GM18861 (cell line): ENCODE data around the gene SDK1.
"Not testable (repeated sequence)": the region's sequence is repeated elsewhere in the genome, so short reads cannot be mapped to it uniquely, and the experiment has no call there.

Source experiments
- ATAC-seq: cut with Tn5 transposase; IDR thresholded peaks from one replicate; pipeline ENCODE4 v1.9.1; 2021; ENCODE audit not compliant: unreplicated experiment

Gene SDK1

GRCh38 chr7:3710122-3710521 is 409.1 kb downstream of the SDK1 start:
- no peak for ATAC-seq

- ATAC-seq, result no peak
Measured at GRCh38 chr7:3710531-3710930, 409.5 kb downstream of the SDK1 start.

GRCh38 chr7:3712841-3713240 is 411.8 kb downstream of the SDK1 start:
- no peak for ATAC-seq

DNA sequence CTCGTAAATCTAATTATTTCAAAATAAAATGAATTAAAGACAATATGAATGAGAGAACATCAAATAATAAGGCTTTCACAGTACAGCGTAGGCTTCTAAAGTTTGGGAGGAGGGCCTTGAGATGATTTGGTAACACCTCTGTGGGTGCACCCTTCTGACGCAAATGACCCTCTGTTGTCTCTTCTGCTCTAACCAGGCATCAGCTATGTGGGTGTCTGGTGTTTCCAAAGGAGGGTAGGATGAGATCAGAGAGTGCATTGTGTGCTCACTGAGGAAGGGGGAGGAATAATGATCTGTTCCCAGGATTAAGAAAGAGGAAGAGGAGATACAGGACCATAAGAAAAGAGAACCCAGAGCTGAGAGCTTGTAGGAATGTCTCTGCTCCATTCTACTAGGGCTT is 420.4 kb downstream of the SDK1 start:
- ATAC-seq, result no peak

DNA sequence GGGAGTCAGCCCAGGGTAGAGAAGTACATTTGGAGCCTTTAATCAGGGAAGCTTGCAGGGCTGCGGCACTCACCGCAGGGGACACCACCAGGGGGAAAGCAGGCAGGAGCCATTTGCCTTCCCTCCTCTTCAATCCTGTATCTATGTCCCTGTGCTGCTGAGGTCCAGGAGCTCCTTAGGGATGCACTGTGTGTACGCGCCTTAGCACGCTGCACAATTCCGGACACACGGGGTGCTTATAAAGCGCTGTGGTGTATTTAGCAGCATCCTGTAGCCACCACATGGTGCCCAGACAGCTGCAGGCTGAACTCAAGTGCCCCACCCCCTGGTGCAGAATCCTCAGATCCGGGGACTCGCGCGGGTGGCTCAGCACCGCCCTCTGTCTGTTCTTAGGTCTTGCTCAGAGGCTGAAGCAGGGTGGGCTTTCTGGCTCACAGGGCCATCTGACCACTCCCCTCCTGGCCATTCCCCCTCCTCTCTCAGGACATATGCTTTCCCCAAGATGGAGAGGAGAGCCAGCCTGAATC is 421.4 kb downstream of the SDK1 start:
- no peak for ATAC-seq

- ATAC-seq, result no peak
Measured at GRCh38 chr7:3725155-3726059, 424.4 kb downstream of the SDK1 start.

- no peak for ATAC-seq
Measured at GRCh38 chr7:3730276-3730675, 429.2 kb downstream of the SDK1 start.

DNA sequence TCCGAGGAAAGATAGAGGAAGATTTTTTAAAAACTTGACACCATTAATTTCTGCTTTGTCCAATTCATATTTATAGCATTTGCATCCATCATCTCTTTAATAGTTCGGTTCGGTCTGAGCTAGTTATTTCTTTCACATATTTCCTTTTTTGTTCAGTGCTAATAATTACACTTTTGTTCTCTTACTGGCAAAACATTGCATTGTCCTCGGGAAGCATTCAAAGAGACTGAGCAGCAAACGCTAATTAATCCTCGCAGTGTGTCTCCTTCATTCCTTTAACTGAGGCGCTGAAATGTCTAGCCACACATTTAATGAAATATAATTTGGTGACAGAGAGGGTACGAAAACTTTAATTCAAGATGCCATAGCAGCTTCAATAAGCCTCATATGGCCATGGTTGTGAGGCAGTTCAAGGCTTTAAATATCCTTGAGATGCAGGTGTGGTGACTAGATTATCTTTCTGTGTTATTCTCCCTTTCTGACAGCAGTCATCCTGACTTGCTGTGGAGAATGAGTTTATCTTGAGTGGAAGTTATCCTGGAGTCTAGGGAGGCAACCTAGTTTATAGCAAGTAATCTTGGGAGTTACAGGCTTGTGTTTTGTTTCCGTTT is 431.4 kb downstream of the SDK1 start:
- no peak for ATAC-seq

- ATAC-seq, result no peak
Measured at GRCh38 chr7:3733541-3734140, 432.6 kb downstream of the SDK1 start.

DNA sequence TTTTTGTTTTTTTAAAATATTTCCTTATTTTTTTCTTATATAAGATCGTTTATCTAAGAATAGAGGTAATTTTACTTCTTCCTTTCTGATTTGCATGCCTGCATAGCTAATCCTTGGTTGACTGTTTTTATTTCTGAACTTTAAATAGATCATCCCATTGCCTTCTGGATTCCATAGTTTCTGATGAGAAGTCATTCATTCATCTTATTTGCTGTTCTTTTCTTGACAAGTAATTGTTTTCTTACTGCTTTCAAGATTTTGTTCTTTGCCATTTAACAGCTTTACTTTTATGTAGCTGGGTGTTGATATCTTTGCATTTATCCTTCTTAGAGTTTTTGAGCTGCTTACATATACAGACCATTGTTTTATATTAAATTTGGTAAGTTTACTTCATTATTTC is 437.9 kb downstream of the SDK1 start:
- ATAC-seq, result no peak

DNA sequence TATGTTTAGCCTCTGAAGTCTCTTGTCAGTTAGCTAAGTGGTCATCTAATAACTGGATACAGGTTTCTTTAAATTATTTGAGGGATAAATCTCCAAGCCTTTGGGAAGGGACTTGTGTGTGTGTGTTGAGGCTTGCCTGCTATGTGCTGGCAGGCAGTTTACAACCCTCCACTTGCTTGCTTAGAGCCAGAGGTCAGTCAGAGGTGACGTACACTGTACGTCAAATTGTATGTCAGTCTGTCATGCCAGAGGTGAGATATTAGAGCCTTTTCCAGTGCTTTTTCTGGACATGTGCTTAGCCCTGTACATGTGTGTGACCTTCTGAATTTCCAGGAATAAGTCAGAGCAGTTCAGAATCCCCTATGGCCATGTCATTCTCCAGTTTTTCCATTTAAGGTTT is 438.9 kb downstream of the SDK1 start:
- no peak for ATAC-seq

DNA sequence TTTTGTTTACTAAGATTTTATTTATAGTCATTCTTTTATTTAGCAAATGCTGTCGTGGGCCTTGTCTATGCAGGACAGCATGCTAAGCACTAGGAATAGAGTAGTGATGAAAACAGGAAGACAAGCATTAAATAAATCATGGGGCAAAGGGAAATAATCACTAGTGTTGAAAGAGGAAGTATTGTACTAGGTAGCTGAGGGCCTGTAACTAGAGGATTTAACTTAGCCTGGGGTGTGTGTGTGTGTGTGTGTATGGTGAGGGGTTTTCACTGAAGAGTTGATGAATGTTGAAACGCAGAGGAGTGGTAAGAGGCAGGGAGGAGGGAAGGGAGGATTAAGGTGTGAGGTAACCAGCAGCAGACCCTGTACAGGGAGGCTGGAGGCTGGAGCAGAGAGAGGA is 446.4 kb downstream of the SDK1 start:
- no peak for ATAC-seq

DNA sequence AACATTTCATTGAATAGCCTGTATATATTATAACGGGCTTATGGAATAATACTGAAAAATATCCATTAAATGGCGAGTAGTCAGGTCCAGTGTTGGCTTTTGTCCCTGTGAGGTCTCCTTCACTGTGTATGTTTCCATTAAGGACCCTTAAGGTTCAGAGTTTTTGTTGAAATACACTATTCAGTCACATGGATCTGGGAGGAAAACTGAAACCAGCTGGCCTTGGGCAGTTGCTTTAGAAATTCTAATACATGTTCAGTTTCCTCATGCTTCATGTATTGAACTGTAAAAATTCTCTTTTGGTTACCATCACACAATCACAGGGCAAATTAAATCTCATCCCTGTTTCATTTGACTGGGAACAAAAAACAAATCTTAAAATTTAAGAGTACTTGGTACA is 447.3 kb downstream of the SDK1 start:
- ATAC-seq, result no peak

- ATAC-seq, result no peak
Measured at GRCh38 chr7:3753868-3754267, 452.8 kb downstream of the SDK1 start.

DNA sequence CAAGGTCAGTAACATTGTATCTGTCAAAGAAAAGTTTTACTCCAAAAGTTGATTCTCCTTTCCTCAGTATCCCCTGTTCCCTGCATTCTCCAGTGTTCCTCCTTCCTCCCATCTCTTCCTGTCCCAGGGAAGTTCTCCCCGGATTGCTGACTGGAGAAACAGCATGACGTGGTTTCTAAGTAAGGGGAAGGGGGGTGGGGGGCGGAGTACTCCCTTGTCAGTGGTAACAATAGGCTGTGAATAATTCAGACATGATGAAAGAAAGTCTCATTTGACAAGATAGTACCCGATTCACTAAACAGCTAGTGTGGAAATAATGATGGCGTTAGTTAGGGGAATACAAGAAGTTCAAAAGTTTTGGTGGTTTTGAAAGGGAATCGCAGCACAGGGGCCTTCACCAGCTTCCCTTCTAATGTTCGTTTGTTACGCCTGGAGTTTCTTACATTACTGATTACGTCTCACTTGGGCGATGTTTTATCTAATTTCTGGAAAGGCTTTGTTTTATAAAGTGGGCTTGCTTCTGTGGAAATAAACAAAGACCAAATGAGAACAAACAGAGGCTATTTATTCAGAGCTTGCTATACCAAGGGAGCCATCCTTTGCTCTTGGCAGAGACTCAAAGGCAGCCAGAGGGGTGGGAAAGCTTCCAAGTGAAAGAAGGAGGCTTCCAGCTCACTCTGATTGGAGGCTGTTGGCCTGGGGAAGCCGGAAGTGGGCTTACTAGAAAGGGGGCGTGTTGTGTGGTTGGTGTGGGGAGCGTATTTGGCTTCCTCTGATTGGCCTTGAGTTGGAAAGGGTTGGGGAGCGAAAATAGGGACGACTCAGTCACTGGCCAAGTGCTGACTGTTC is 453.7 kb downstream of the SDK1 start:
- ATAC-seq, result no peak

- not testable (repeated sequence) for ATAC-seq
Measured at GRCh38 chr7:3755778-3756453, 454.9 kb downstream of the SDK1 start.

DNA sequence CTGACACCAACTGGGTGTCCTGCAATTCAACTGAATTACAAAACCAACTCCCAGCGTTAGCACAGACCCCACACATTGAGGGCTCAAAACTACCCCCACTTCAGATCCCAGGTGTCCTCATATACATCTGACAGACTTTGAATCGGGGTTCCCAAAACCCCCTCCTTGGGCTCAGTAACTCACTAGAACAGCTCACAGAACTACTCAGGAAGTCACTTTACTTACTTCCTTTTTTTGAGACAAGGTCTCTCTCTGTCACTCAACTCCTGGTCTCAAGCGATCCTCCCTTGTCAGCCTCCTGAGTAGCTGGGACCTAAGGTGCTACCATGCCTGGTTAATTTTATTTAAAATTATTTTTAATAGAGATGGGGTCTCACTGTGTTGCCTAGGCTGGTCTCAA is 456.0 kb downstream of the SDK1 start:
- no peak for ATAC-seq

- no peak for ATAC-seq
Measured at GRCh38 chr7:3760651-3761050, 459.6 kb downstream of the SDK1 start.

GRCh38 chr7:3762146-3762831 is 461.2 kb downstream of the SDK1 start:
- ATAC-seq, result no peak
